ENCODE measurements around the gene SLC6A1. TPM values are rescaled to one million over a fixed set of nuclear protein-coding genes. Genes with fewer than 3 reads are reported as not detected.

Gene SLC6A1
- total RNA-seq, 1 experiment from 2014 or later, result not detected

DNA sequence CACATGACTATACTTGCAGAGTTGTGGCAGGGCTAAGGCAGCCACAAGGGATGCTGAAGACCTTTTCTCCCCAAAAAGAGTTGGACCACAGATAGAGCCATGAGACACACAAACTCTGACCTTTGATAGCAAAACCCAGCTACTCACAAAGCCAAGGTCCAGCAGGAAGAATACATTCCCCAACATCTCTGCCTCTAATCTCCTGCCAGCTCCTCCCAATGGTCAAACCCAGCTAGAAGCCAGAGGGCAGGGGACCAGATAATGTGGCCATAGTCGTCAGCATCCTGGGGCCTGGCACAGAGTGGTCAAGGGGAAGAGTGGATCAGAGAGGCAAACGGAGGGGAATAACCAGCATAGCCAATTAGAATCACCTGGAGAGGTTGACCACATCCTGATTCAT is 28.2 kb downstream of the SLC6A1 start:
- no peaks in the 10 kb centered on the region for H3K36me3 Mint-ChIP-seq (ENCODE audit: insufficient read depth, unreplicated experiment)
- H3K27ac Mint-ChIP-seq (ENCODE audit: low read depth, unreplicated experiment), result no peak overlapping the region
- H3K4me3 Mint-ChIP-seq (ENCODE audit: unreplicated experiment), result no peak overlapping the region
- no peak for DNase-seq (ENCODE audit: unreplicated experiment)
- no TSS peak for BruUV-seq (replicated peaks)
- H3K4me1 Mint-ChIP-seq (ENCODE audit: insufficient read depth, unreplicated experiment), result no peaks in the 10 kb centered on the region
- intact Hi-C loops (cut with micrococcal nuclease), result no loop called here
- CTCF ChIA-PET, result interaction anchor here (2.0 kb wide), 1 partner anchor 40 kb away, joined by 8 read pairs; no protein-coding TSS in a partner anchor
- TF ChIP-seq, protein P1, sequence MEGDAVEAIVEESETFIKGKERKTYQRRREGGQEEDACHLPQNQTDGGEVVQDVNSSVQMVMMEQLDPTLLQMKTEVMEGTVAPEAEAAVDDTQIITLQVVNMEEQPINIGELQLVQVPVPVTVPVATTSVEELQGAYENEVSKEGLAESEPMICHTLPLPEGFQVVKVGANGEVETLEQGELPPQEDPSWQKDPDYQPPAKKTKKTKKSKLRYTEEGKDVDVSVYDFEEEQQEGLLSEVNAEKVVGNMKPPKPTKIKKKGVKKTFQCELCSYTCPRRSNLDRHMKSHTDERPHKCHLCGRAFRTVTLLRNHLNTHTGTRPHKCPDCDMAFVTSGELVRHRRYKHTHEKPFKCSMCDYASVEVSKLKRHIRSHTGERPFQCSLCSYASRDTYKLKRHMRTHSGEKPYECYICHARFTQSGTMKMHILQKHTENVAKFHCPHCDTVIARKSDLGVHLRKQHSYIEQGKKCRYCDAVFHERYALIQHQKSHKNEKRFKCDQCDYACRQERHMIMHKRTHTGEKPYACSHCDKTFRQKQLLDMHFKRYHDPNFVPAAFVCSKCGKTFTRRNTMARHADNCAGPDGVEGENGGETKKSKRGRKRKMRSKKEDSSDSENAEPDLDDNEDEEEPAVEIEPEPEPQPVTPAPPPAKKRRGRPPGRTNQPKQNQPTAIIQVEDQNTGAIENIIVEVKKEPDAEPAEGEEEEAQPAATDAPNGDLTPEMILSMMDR (IDR thresholded peaks at IDR 0.05; ENCODE audit: unreplicated experiment), result no peak
- H3K27me3 Mint-ChIP-seq (ENCODE audit: insufficient read depth, unreplicated experiment), result peaks cover 56% of the 10 kb centered on the region
- POLR2A ChIA-PET, result no interaction called here
- H3K9me3 Mint-ChIP-seq (ENCODE audit: unreplicated experiment), result no peaks in the 10 kb centered on the region

DNA sequence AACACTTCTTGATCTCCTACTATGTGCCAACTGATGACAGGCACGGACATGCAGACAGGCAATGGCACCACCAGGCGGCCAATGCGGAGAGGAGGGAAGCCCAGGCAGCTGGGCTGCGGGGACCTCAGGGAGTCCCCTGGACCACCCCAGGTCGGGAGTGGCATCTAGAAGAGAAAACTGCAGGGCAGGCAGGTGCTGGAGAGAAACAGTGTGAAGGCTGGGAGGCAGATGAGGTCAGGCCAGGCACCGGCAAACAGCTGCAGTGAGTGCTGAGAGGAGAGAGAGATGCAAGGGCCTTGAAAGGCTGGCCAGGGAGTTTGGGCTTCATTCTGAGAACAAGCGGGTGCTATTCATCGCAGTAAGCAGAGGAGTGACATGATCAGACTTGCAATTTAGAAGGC is 29.1 kb downstream of the SLC6A1 start:
- CTCF ChIA-PET, result interaction anchor here (2.0 kb wide), 1 partner anchor 39 kb away, joined by 8 read pairs; no protein-coding TSS in a partner anchor

DNA sequence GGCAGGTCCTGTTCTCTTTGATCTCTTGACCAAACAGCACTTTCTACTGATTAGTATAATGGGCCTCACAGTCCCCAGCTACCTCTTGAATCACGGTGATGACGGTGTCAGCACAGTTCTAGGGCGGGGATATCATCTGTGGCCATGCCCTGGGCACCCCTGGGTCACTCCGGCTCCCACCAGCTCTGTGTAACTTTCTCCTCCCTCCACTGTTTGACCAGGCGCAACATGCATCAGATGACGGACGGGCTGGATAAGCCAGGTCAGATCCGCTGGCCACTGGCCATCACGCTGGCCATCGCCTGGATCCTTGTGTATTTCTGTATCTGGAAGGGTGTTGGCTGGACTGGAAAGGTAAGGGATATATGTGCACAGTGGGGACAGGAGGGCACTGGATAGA is 29.6 kb downstream of the SLC6A1 start:
- ChIA-PET POLR2A (no interaction called here), CTCF (interaction anchor here (2.0 kb wide), 1 partner anchor 38 kb away, joined by 8 read pairs; no protein-coding TSS in a partner anchor)
- peaks cover 59% of the 10 kb centered on the region for H3K27me3 Mint-ChIP-seq (ENCODE audit: insufficient read depth, unreplicated experiment)

More for the DNA sequence above, 29.1 kb downstream of the SLC6A1 start:
- Mint-ChIP-seq H3K9me3 (ENCODE audit: unreplicated experiment) (peaks cover 2% of the 10 kb centered on the region), H3K36me3 (ENCODE audit: insufficient read depth, unreplicated experiment) (no peaks in the 10 kb centered on the region), H3K27ac (ENCODE audit: low read depth, unreplicated experiment) (no peak overlapping the region), H3K4me3 (ENCODE audit: unreplicated experiment) (no peak overlapping the region), H3K4me1 (ENCODE audit: insufficient read depth, unreplicated experiment) (no peaks in the 10 kb centered on the region), H3K27me3 (ENCODE audit: insufficient read depth, unreplicated experiment) (peaks cover 56% of the 10 kb centered on the region)
- POLR2A ChIA-PET, result no interaction called here
- TF ChIP-seq, protein P1 (IDR thresholded peaks at IDR 0.05; ENCODE audit: unreplicated experiment), result no peak
- no peak for DNase-seq (ENCODE audit: unreplicated experiment)
- BruUV-seq (replicated peaks), result no TSS peak
- intact Hi-C loops (cut with micrococcal nuclease), result no loop called here

DNA sequence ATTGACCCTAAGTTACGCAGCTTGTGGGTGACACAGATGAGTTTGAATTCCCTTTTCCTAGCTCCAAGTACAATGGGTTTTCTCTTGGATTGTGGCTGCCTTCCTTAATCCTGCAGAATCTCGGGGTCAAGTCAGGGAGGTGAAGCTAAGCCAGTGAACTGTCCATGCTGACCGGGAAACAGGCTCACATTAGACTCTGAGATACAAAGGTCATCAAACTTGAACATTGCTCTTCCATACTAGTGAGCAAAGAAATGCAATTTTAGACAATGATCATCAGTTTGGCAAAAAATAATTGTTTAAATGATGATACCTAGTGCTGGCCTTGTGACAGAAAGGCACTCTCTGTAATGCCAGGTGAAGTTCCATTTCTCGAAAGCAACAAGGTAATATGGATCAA is 31.6 kb downstream of the SLC6A1 start:
- no TSS peak for BruUV-seq (replicated peaks)
- intact Hi-C loops (cut with micrococcal nuclease), result loop anchor here (2.0 kb wide), 1 partner anchor 27 kb away; no protein-coding TSS in a partner anchor

More for the DNA sequence above, 29.6 kb downstream of the SLC6A1 start:
- intact Hi-C loops (cut with micrococcal nuclease), result no loop called here
- Mint-ChIP-seq H3K36me3 (ENCODE audit: insufficient read depth, unreplicated experiment) (no peaks in the 10 kb centered on the region), H3K4me3 (ENCODE audit: unreplicated experiment) (no peak overlapping the region), H3K4me1 (ENCODE audit: insufficient read depth, unreplicated experiment) (no peaks in the 10 kb centered on the region), H3K27ac (ENCODE audit: low read depth, unreplicated experiment) (no peak overlapping the region), H3K9me3 (ENCODE audit: unreplicated experiment) (peaks cover 7% of the 10 kb centered on the region)
- TF ChIP-seq, protein P1 (IDR thresholded peaks at IDR 0.05; ENCODE audit: unreplicated experiment), result no peak
- no TSS peak for BruUV-seq (replicated peaks)
- no peak for DNase-seq (ENCODE audit: unreplicated experiment)

More for the DNA sequence above, 31.6 kb downstream of the SLC6A1 start:
- ChIA-PET CTCF (interaction anchor here (0.7 to 1.4 kb wide), 4 partner anchors 37 to 266 kb away, joined by 3 to 6 read pairs (median 4); no protein-coding TSS in a partner anchor), POLR2A (no interaction called here)
- no peak for DNase-seq (ENCODE audit: unreplicated experiment)
- Mint-ChIP-seq H3K4me3 (ENCODE audit: unreplicated experiment) (no peak overlapping the region), H3K27me3 (ENCODE audit: insufficient read depth, unreplicated experiment) (peaks cover 80% of the 10 kb centered on the region), H3K9me3 (ENCODE audit: unreplicated experiment) (peaks cover 8% of the 10 kb centered on the region), H3K4me1 (ENCODE audit: insufficient read depth, unreplicated experiment) (no peaks in the 10 kb centered on the region), H3K36me3 (ENCODE audit: insufficient read depth, unreplicated experiment) (no peaks in the 10 kb centered on the region), H3K27ac (ENCODE audit: low read depth, unreplicated experiment) (no peak overlapping the region)
- TF ChIP-seq, protein P1 (IDR thresholded peaks at IDR 0.05; ENCODE audit: unreplicated experiment), result no peak
